ENCODE results near the gene LCN12.

Gene LCN12

GRCh38 chr9:136984464-136985026, 32.5 kb downstream of the LCN12 start:
- DNase-seq (ENCODE audit: low read depth, low spot score), result no peak
- no peak overlapping the region for H3K27ac ChIP-seq

DNA sequence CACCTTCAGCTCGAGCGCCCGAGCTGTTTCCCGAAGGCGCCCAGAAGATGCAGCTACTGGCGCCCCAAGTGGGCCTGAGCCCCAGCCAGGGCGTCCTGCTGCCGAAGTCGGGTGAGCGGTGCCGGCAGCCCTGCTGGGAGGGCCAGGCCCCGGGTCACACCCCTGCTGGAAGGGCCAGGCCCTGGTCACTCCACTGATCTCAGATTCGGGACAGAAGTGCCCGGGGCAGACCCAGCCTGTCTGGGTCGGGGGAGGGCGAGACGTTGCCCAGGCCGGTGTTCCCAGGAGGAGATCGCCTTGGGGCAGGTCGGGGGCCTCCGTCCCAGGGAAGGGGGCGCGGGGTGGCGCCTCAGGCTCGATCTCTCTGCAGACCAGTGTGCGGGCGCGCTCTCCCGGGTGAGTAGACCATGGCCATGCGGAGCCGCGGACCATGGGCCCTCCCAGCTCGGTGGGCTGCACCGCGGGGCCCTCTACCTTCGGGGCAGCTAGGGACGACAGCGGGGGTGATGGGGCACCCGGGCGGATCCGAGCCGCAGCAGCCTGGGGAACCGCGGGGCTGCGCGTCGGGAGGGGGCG, 33.0 kb downstream of the LCN12 start:
- no peak overlapping the region for H3K27ac ChIP-seq
- no peak for DNase-seq (ENCODE audit: low read depth, low spot score)

DNA sequence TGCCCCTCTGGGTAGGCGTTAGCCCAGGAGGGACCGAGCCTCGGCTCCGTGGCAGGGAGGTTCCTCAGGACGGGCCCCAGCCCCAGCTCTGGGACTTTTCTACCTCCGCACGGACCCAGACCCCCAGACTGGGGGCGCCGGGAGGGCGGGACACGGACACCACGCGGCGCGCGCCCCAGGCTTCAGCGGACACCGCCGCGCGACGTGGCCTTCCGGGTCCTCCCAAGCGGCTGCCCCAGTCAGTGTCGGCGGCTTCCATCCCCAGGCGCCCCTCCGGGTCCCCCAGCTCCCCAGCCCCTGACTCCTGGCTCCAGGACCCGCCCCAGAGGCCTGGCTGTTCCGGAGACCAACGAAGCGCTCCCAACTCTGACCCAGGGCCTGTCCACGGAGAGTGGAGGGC, 33.8 kb downstream of the LCN12 start:
- no peak overlapping the region for H3K27ac ChIP-seq
- no peak for DNase-seq (ENCODE audit: low read depth, low spot score)

- no peak for DNase-seq (ENCODE audit: low read depth, low spot score)
- no peak overlapping the region for H3K27ac ChIP-seq
Observed at GRCh38 chr9:136988872-136989271, 36.8 kb downstream of the LCN12 start.

GRCh38 chr9:136990242-136990911, 38.3 kb downstream of the LCN12 start:
- H3K27ac ChIP-seq, result no peak overlapping the region
- DNase-seq (ENCODE audit: low read depth, low spot score), result no peak

DNA sequence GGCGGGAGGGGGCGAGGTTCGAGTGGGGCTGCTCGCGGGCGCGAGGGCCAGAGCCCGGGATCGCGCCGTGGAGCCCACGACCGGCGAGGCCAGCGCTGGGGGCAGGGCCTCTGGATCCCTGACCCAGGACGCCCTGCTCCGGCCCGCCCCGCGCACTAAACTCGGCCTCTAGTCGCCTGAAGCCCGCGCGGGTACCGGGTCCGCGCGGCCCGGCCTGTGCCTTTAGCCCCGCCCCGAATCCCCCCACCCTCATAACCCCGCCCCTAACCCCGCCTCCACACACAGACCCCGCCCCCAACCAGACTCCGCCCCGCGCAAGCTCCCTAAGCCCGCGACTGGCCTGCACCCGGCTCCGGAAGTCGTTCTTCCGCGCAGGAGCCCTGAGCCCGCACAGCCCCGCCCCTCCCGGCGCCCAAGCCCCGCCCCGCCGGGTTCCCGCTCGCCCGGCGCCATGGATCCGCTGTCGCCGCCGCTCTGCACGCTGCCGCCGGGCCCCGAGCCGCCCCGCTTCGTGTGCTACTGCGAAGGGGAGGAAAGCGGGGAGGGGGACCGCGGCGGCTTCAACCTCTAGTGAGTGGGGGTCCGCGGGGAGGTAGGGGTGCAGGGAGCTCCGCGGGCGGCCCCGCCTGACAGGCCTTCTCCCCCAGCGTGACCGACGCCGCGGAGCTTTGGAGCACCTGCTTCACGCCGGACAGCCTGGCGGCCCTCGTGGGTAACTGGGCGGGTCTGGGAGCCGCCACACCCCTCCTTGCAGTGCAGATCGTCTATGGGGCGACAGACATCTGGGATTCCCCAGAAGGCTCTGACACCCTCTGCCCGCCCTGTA, 40.1 kb downstream of the LCN12 start, which contains the start of gene PAXX:
TSS of gene PAXX (plus strand) at position 430 of the 826 bp plus-strand sequence. CDS start at position 452, 22 bp downstream.
- H3K27ac ChIP-seq, result peak within 1 kb of the TSS; percentile 78
- DNase-seq (ENCODE audit: low read depth, low spot score), result peak; percentile 34

DNA sequence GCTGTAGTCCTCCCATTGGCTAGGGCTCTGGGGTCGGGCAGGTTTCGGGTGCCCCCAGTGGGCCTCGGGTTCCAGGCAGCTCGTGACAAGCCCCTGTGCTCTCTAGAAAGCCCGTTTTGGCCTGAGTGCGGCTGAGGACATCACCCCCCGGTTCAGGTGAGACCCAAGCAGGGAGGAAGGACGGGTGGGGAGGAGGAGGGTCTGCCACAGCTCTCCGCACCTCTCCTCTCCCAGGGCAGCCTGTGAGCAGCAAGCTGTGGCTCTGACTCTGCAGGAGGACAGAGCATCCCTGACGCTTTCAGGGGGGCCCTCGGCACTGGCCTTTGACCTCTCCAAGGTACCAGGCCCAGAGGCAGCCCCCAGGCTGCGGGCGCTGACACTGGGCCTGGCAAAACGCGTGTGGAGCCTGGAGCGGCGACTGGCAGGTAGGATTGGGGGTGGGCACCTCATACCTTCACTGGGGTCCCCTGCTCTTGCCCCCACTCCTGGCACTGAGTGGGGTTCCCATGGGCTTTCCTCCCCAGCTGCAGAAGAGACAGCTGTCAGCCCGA, 40.8 kb downstream of the LCN12 start:
- DNase-seq (ENCODE audit: low read depth, low spot score), result no peak
- peak overlapping the region; percentile 78 for H3K27ac ChIP-seq

DNA sequence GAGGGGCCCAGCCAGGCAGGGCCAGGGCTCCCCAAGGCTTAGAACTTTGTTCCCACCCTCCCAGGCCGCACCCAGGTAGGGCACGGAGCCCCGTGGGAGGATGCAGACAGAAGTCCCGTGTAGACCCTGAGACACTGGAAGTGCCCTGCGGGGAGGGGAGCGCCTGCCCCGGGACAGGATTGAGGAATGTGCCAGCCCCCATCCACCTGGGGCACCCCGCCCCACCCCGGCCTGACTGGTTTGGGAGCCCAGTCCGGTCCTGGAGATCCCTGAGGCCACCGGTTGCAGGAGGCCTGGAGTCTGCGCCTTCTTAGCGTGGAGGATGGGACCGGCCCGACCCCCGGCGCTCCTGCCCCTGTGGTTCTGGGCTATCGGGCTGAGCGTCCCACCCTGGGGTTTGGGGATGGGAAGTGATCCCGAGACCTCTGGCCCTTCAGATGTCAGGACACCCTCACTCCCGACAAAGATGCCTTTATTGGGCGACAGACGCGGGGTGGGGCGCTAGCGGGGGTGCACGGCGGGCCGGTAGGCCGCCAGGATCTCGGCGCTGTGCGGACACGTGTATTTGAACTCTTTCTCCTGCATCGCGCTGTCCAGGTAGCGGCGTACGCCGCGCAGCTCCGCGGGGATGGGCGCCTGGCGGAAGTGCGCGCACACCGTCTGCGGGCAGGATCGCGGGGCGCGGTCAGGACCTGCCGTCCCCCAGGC, 42.3 kb downstream of the LCN12 start:
- H3K27ac ChIP-seq, result no peak overlapping the region
- DNase-seq (ENCODE audit: low read depth, low spot score), result no peak

- no peak for DNase-seq (ENCODE audit: low read depth, low spot score)
- H3K27ac ChIP-seq, result no peak overlapping the region
Observed at GRCh38 chr9:136994888-136995230, 42.8 kb downstream of the LCN12 start.

DNA sequence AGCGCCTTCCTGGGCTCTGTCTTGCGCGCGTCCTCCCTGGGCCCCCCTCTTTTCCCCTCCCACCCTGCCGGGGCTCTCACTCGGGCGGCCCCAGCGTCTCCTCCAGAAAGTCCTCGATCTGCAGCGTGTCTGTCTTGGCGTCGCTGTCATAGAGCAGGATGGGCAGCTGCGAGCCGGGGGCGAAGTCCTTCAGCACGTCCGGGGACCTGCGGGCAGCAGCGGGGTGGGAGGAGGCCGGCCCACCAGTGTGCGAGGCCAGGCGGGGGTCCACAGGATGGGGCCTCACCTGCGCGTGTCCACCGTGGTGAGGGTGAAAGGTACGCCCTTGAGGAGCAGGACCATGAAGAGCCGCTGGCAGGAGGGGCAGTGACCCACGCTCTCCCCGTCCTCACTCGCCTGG, 43.3 kb downstream of the LCN12 start:
- no peak for DNase-seq (ENCODE audit: low read depth, low spot score)
- no peak overlapping the region for H3K27ac ChIP-seq

GRCh38 chr9:136995772-136996311, 43.8 kb downstream of the LCN12 start:
- peak overlapping the region; percentile 12 for H3K27ac ChIP-seq
- DNase-seq (ENCODE audit: low read depth, low spot score), result no peak

DNA sequence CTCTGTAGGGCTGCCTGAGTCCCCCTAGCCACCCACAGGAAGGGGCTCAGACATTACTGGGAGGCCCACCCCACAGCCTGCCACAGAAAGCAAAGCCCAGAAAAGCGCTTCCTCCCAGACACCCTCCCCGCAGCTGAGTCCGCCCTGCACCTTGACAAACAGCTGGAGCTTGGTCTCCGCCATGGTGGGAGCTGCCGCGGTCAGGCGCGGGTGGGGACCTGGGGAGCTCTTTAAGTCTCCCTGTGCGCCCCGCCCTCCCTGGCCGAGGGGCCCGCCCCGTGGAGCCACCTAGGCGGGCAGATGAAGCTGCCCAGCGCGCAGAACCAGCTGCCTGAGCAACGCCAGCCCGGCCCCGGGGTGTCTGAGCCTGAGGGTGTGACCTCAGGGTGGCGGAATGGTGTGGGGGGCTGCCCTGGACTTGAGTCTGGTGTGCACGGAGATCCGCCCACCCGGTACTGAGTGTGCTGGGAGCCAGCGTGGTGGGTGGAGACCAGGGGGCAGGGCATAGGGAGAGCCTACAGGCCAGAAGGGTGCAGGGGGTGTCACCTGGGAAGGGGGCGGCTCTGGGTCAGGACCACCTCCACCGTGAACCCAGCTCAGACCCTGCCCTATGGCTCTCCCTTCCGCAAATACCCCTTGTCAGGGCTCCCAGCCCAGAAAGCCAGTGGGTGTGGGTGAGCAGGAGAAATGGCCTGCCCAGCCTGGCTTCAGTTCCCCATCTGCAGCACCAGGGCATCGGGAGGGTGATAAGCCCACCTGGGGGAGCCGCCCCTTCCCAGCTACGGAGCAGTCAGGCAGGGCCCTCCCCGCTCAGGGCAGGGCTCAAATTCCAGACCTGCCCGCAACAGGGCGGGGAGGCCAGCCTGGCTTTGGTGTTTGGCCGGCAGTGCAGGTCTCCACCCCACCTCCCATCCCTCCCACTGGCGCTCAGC, 44.6 kb downstream of the LCN12 start, which contains the start of gene CLIC3:
TSS of gene CLIC3 (minus strand) at position 208 of the 932 bp plus-strand sequence. CDS start at position 183, 25 bp downstream.
- DNase-seq (ENCODE audit: low read depth, low spot score), result no peak
- H3K27ac ChIP-seq, result peak within 1 kb of the TSS; percentile 12

DNA sequence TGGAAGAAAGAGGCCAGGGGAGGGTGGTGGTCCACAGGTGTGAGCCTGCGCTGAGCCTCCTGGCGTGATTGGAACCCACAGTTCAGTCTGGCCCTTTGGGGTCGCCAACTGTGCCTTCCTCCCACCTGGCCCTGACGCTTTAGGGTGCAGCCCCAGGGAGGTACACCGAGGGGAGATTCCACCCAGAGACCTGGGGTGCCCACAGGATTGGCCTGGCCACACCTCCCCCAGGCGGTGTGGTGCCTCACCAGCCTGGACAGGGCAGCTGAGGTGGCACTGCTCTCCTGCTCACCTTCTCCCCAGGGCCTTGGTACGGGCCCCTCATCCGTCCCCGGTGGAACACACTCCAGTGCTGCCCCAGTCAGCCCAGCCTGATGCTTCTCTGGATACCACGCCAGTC, 45.3 kb downstream of the LCN12 start:
- no peak for DNase-seq (ENCODE audit: low read depth, low spot score)
- no peak overlapping the region for H3K27ac ChIP-seq

- DNase-seq (ENCODE audit: low read depth, low spot score), result no peak
- no peak overlapping the region for H3K27ac ChIP-seq
Observed at GRCh38 chr9:136997830-136998234, 45.8 kb downstream of the LCN12 start.

- H3K27ac ChIP-seq, result no peak overlapping the region
- DNase-seq (ENCODE audit: low read depth, low spot score), result no peak
Observed at GRCh38 chr9:137000177-137000930, 48.3 kb downstream of the LCN12 start.

DNA sequence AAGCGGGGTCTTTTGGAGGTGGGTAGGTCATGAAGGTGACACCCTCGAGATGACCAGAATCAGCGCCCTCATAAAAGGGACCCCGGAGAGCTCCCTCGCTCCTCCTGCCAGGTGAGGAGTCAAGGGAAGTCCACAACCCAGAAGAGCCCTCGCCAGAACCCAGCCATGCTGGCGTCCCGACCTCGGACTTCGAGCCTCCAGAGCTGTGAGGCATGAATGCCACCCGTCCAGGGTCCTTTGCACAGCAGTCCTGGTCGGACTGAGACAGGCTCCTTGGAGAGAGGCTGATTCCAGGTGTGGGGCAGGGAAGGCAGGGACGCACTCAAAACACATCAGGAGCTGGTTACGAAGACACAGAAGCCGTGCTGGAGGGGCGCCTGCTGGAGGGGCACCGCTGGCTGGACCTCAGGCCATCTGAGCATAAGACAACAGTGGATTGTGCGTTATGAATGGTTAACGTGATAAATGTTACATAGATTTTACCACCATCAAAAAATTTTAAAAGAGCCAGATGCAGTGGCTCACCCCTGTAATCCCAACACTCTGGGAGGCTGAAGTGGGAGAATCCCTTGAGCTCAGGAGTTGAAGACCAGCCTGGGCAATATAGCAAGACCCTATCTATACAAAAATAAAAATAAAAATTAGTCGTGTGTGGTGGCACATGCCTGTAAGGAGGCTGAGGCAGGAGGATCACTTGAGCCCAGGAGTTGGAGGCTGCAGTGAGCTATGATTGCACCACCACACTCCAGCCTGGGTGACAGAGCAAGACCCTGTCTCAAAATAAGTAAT, 50.0 kb downstream of the LCN12 start:
- no peak overlapping the region for H3K27ac ChIP-seq
- no peak for DNase-seq (ENCODE audit: low read depth, low spot score)

DNA sequence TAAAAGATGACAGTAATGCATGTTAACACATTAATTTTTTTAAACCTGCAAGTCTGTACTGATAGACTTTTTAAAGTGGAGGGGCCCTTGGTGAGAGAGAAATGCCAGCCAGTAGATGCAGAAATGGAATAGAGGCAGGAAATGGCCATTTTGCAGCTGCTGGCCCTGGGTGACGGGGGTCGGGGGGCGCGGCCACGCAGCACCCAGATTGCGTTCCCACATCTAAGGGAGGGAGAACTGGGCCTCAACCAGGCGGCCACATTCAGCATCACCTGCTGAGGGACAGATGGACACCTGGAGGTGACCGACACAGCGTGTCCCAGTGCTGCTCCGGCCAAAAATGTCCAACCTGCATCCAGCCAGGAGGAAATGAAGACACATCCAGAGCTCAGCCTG, 50.6 kb downstream of the LCN12 start:
- DNase-seq (ENCODE audit: low read depth, low spot score), result no peak

More for the DNA sequence above, 50.6 kb downstream of the LCN12 start:
- no peak overlapping the region for H3K27ac ChIP-seq
